ENCODE measurements around the gene CHM.

CHM gene

DNA sequence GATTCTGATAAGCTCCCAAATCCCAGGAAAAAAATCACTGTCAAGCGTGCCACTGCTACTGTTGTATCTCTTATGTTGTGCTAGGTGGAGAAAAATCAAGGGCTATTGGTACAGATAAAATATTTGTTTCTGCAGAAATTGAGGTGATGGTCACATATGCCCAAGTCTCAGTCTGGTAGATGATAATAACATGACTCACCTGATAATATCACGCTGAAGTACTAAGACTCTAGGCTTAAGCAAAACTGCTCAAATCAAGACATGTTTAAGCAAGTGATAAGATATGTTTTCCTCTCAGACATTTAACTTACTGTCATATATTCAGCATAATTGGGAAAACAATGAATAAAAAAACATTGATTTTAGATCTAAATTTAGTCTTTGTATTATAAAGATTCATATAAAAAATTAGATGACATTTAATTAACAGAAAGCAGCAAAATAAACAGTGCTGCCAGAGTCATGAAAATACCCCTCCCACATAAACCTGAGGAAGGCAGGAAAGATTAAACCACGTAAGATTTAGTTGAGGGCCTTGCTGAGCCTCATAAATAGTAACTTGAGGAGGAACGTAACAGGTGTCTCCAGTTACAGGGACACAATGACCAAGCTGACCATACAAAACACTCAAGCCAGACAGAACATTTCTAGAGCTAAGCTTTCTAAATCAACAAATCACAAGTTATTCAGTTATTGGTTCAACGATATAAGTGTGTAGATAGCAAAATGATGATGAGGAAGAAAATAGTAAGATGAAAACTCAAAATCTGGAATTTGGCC is 143.5 kb downstream of the CHM start:
- no peak for DNase-seq

GRCh38 chrX:85897362-85898126 is 149.8 kb downstream of the CHM start:
- no peak for DNase-seq

DNA sequence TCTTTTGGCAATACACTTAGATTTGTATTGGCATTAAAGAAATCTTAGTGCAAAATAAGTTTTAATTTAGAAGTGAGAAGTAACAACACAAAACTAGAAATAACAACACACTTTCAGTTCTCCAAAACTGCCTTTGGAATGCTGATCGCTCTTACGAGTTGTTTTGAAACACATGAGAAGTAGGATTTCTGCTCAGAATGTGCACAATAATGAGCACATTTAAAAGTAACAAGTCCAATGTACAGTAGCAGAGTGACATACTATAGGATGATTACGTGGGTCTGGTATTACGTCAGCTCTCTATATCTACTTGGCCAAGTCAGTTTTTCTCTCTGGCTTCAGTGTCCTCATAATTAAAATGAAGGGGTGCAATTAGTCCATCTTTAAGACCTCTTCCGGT is 164.8 kb downstream of the CHM start:
- DNase-seq = no peak

DNA sequence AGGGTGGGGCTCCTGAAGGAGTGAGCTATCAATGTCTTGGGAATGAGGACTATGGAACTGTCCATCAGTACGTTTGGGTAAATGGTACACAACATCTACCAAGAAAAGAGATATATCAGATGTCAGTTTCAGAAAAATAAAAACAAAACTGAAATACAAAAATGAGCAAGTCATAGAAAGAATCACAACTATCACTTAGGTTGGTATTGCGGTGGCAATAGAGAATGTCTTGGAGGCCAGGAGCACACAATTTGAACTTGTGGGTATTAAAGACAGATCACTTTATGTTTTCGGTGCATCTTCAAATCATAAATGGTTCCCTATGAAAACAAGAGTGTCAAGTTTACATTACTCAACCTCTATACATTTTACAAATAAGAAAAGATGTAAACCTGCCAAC is 176.8 kb downstream of the CHM start:
- DNase-seq = no peak

GRCh38 chrX:85865324-85865723 is 182.0 kb downstream of the CHM start:
- DNase-seq = no peak

- DNase-seq = no peak
Measured at GRCh38 chrX:85859426-85859825, 187.9 kb downstream of the CHM start.

DNA sequence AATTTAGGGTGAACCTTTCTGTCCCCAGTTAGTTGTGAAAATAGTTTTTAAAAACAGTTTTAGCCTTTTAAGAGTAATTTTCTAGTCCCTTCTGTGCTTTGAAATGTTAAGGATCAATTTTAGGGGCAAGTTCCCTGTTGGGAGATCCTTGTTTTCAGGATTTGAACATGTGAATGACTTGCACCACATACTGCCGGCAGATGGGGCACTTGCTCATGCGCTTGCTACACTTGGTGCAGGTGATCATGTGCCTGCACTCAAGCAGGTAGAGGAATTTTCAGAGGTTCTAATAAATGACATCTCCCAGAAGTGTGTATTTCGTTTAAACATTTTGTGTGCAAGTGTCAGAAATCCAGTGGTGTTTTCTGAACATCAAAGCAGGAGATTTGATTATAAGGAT is 195.9 kb downstream of the CHM start:
- DNase-seq = no peak

DNA sequence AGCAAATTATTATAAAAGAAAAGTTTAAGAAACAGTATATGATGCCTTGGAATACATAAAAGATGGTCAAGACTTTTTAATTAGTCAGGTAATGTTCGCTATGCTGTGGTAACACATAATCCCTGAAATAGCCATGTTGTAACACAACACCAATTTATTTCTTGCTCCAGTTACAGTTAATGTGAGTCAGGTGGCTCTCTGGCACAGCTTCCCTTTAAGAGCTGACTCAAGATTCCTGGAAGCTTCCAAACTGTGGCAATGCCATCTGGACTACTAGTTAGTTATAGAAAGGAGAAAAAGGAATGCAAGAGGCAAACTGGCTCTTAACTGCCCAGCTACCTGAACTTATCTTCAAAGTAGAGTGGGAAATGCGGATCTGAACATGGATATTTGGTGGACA is 210.5 kb downstream of the CHM start:
- DNase-seq = no peak

DNA sequence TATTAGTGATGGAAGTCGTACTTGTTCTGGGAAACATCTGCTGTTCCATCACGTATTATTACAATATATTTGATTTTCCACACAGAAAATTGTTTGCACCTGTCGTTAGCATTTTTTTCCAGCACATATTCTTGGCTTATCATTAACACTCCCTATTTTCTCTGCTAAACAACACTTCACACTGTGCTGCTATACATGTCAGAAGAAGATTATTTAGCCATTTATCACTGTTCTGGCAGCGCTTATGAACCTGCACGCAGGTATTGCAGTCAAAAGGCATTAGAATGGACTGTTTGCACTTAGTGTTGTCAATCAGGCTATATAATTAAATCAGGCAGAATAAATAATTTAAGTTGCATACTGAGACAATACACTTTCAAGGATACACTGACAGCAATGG is 218.6 kb downstream of the CHM start:
- DNase-seq = no peak

GRCh38 chrX:85815203-85815751 is 232.1 kb downstream of the CHM start:
- DNase-seq = no peak

Data from hippocampal formation (tissue), 2 donors.